HG03521 (cell line): ENCODE results near the gene YOD1.

Experiments used
- ATAC-seq: cut with Tn5 transposase; IDR thresholded peaks from one replicate; pipeline ENCODE4 v1.9.1; 2021; ENCODE audit warnings: mild to moderate bottlenecking, moderate library complexity; ENCODE audit not compliant: unreplicated experiment

Gene YOD1

GRCh38 chr1:207028884-207029650 lies 21.9 kb downstream of the YOD1 start:
- no peak for ATAC-seq

- no peak for ATAC-seq
Observed at GRCh38 chr1:207027921-207028320, 23.1 kb downstream of the YOD1 start.

- no peak for ATAC-seq
Observed at GRCh38 chr1:207027206-207027777, 23.7 kb downstream of the YOD1 start.

- no peak for ATAC-seq
Observed at GRCh38 chr1:207026104-207026534, 24.9 kb downstream of the YOD1 start.

GRCh38 chr1:207025146-207025880 lies 25.7 kb downstream of the YOD1 start:
- no peak for ATAC-seq

GRCh38 chr1:207024202-207025145 lies 26.5 kb downstream of the YOD1 start:
- ATAC-seq: no peak

GRCh38 chr1:207022996-207023679 lies 27.9 kb downstream of the YOD1 start:
- no peak for ATAC-seq

- ATAC-seq: no peak
Observed at GRCh38 chr1:207021876-207022596, 29.0 kb downstream of the YOD1 start.

GRCh38 chr1:207021139-207021861 lies 29.7 kb downstream of the YOD1 start:
- ATAC-seq: no peak

- ATAC-seq: no peak
Observed at GRCh38 chr1:207020709-207021107, 30.3 kb downstream of the YOD1 start.

GRCh38 chr1:207020065-207020708 lies 30.8 kb downstream of the YOD1 start:
- ATAC-seq: no peak

GRCh38 chr1:207019661-207020060 lies 31.3 kb downstream of the YOD1 start:
- no peak for ATAC-seq

GRCh38 chr1:207019161-207019560 lies 31.8 kb downstream of the YOD1 start:
- no peak for ATAC-seq

- no peak for ATAC-seq
Observed at GRCh38 chr1:207018707-207019106, 32.3 kb downstream of the YOD1 start.

GRCh38 chr1:207017615-207018559 lies 33.1 kb downstream of the YOD1 start:
- no peak for ATAC-seq

GRCh38 chr1:207015791-207016190 lies 35.2 kb downstream of the YOD1 start:
- ATAC-seq: no peak

GRCh38 chr1:207014728-207015127 lies 36.3 kb downstream of the YOD1 start:
- no peak for ATAC-seq
